GM10847 (cell line): Measurements from ENCODE around the gene SNX7.

ENCODE experiments used
- POLR2A ChIP-seq: IDR thresholded peaks from 2 replicates; pipeline ENCODE4 v1.6.1; 2011; ENCODE audit not compliant: insufficient read length; ENCODE audit errors: extremely low read depth

Gene SNX7

DNA sequence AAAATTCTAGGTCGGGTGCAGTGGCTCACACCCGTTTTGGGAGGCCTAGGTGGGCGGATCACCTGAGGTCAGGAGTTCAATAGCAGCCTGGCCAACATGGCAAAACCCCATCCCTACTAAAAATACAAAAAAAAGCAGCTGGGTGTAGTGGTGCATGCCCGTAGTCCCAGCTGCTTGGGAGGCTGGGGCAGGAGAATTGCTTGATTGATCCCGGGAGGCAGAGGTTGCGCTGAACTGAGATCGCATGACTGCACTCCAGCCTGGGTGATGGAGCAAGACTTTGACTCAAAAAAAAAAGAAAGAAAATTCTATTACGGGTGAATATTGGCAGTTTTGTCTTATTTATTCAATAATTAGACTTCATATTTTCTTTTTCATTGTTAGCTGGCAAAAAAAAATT is 62.1 kb downstream of the SNX7 start:
- no peak for TF ChIP-seq POLR2A

DNA sequence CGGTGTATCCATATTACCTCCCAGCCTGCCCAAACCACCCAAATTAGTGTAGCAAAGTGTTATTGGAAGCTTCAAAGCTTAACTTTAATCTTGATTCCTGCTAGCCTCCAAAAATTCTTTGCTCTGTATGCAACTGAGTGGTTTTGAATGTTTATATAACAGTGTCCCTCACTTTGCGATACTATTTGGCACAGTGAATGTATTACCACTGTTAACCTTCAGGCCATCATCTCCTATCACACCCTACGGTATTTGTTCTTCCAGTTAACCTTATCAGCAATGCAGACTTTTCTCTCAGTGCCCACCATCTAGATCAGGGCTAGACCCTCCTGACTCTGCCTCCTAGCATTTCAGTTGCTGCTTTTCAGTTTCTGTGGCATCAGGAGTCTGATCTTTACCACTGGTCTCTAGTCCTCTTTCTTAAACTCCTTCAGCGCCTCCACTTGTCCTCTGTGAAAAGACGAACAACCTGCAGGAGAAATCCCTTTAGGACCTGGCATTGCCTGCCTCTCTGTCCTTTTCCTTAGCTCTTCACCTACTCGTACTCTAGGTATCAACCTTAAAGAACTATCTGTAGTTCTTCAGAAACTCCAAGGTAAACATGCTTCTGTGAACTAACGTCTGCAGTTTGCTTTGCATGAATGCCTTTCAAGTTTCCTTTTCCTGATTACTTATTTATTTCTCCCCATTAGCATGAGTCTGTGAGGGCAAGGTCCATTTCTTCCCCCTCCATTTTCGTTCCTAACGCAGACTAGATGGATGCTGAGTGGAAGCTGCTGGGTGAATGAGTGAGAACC is 71.7 kb downstream of the SNX7 start:
- TF ChIP-seq POLR2A = no peak

DNA sequence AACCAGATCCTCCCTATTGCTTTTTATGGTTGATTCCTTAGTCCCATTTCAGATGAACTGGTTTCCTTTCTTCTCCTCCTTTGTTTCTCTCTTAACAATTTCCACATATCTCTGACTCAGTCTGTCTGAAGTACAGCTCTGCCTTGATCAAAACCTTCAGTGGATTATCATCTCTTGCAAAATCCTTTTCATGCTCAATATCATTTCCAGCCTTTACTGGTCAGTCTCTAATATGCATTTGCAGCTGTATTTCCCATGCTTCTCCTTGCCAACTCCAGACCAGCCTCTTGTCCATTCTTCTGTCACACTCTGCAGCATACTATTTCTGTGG is 72.2 kb downstream of the SNX7 start:
- no peak for TF ChIP-seq POLR2A

DNA sequence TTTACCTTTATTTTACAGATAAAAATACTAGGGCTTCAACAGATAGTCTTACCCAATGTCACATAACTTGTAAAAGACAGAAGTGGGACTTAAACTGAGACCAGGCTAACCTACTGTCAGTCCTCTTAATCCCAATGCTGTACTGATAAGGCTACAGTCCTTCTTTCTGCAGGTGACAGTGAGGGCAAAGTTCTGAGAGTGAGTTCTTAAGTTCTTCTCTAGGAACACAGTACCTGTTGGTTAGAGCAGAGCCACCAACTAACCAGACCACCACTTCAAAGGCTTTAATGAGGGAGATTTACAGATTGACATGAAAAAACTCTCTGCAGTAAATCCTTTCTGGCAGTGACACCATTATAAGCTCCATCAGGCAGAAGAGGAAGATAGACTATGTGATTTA is 74.2 kb downstream of the SNX7 start:
- TF ChIP-seq POLR2A = no peak

DNA sequence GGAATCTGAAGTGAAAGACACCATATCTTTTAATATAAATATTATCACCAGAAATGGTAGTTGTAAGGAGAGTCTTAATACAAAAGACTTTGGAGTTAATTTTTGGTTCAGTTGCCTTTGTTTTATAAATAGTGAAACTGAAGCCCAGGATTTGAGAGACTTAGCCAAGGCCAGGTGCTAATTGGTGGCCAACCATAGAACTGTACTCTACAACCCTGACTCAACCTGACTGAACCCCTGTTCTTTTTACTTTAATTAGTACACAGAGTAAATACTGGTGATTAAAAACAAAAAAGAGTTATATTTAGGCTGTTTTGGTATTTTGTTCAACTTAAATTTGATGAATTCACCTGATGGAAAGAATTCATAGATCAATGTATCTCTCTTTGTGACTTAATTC is 76.3 kb downstream of the SNX7 start:
- no peak for TF ChIP-seq POLR2A

DNA sequence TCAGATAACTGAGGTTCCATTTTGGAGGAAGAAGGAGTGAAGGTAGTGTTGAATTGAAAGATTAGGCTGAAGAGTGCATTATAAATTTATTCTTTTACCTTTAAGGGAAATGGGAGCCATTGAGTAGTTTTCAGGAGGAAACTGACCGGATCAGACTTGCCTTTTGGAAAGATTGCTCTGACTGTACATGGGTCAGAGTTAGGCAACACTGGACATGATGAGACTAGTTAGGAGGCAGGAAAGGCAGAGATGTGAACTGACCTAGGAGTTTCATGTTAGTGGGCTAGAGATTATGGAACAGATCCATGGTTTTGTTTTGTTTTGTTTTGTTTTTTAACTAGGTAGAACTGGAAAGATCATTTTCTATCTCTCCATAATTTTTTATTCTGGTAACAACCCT is 78.2 kb downstream of the SNX7 start:
- TF ChIP-seq POLR2A = no peak

DNA sequence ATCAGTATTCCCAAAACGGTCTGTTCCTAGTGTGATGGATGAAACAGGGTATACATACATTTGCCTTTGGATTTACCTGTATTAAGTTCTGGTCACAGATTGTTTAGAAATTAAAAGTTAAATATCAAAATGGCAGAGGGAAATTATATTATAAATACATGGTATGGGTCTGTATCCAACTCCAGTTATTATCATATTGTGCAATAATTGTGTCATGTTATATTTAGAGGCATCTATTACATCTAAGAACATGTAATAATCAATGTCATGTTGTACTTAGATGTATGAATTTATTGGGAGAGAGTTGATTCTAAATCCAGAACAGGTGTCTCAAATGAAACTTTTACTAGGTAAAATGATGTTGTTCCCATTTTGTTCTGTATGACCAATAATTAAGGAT is 79.6 kb downstream of the SNX7 start:
- TF ChIP-seq POLR2A = no peak

DNA sequence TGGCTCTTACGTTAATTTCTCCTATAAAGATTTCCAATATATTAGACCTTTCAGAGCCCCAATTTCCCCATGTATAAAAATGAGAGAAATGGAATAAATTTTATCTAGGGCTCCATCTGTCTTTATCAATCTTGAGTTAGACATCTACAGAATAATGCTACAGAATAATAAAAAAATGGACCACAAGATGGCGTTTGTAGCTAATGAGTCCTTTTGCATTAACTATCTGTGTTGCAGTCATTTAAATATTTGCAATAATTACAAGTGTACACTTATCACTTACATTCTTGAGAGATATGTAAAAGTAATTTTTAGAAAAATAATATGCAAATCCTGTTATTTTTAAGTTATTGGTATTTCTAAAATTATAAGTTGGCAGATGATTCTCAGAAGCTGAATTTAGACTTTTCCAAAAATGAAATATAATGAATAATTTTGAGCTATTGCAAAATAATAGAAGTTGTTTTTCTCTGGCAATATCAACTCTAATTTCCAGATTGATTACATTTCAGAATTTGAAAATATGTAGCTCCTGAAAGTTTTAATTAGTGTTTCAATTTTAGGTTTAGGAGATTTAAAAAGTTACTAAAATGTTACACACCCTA is 87.7 kb downstream of the SNX7 start:
- TF ChIP-seq POLR2A = no peak

DNA sequence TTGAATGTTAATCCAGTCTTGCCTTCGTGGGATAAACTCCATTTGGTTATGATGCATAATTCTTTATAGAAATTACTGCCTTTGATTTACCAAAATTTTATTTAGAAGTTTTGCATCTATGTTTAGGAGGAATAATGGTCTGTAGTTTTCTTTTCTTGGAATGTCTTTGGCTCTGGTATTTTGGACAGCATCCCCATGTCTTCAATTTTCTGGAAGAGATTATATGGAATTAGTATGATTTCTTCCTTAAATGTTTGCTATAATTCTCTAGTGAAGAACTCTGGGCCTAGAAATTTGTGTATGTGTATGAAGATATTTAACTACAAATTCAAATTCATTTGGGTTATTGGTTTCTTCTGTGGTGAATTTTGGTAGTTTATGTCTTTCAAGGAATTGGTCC is 92.7 kb downstream of the SNX7 start:
- TF ChIP-seq POLR2A = no peak

DNA sequence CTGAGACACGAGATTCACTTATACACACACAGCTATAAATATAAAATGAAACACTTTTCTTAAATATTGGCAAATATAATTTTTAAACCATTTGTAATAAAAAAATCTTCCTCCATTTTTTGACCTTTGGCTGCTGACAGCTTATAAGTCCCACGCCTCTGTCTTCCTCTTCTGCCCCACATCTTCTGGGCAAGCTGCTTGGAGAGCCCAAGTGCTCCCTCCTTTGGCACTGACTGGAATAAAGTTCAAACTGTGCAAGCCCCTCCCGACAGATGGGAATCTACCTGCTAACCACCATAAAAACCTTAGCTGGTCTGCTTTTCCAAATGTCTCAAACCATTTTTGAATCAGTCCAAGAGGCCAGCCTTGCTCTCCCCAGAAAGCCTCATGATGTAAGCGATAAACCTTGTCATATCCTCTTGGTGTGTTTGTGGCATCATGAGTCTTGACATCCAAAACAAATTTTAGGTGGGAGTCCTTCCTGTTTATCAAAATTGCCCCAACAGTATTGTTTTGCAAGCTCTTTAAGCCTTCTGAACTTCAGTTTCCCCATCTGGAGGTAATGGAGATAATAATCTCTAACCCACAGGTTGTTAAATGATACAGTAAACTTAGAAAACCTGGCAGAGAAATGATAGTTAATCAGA is 99.8 kb downstream of the SNX7 start:
- no peak for TF ChIP-seq POLR2A

DNA sequence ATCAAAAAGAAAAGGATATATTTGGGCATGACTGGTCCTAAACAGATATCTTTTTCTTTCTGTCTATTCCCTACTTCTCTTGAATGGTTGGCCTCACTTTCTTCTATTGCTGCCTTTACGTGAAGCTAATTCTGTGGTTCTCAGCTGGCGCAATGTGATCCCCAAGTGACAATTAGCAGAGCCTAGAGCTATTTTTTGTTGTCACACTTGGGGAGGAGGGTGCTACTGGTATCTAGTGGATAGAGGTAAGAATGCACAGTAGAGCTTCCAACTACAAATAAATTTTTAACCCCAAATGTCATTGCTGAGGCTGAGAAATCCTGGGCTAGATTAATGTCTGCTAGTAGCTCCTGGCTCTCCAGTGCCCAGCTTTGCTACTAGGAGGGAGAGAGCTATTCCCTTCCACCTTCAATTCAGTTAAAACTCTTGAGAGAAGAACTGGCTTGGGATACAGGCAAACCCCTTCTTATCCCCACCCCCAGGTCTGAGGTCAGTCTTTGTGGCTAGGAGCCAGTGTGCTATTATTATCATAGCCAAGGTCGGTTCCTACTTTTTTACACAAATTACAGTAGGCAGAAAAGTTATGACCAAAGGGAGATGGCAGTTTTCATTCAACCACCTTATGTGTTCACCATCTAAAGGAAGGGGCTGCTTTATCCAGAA is 102.1 kb downstream of the SNX7 start:
- no peak for TF ChIP-seq POLR2A

DNA sequence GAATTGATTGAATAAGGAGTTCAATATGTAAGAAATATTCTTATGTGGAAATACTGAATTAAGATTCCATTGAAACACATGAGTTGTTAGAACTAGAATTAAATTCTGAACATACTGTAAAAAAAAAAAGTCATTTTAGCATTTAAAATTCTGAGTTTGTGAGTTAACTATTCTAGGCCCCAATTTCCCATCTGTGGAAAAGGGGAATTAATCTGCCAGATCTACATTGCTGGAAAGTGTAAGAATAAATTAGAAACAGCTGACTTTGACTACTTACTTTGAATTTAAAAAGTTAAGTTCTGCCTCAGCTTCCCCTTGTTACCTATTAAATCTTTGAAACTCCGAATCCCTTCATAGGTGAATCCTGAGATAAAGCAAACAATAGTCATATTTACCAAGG is 103.0 kb downstream of the SNX7 start:
- no peak for TF ChIP-seq POLR2A

DNA sequence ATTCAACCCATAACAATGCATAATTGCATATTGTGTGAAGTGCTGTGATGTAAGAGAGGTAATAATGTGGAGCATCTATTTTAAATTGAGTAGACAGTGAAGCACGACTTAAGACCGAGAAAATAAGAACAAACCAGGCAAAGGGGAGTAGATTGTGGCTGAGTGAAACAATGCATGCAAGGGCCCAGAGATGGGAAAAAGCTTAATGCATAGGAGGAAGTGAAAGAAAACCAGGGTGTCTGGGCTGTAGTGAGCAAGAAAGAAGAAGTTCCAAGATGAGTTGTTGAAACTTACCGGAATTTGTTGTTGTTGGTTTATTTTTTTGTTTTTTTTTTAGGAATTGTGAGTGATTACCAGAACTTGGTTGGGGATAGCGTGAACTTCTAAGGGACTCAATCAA is 104.7 kb downstream of the SNX7 start:
- TF ChIP-seq POLR2A = no peak

DNA sequence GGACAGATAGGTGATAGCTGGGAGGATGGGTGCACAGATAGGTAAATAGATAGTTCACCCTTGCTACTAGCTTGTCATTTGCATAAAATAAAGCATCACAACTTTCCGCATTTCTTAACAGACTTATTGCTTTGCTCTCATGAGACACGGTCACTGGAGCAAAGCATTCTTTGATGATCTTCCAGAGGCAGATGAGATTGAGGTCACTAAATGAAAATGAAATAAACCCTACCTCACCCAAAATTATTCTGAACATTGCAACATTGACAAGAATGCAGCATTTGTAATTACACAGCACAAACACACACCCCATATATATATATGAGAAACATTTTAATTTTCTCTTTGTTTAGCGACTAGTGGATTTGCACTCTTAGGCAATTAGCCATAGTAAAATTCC is 107.6 kb downstream of the SNX7 start:
- no peak for TF ChIP-seq POLR2A

DNA sequence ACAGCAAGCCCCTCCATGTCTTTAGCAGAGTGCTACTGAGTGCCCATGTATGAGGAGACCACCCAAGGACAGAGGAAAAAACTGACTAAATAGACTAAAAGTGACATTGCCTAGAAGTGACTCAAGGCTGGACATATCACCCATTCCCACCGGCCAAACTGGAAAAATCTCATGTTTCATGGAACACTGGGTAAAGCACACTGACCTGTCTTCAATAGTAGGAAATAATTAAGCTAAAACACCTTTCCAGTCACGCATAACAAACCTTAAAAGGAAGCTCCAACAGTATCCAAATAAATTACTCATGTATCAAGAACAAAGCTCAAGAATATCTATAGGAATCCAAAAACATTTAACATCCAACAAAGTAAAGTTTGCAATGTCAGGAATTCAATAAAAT is 120.4 kb downstream of the SNX7 start:
- no peak for TF ChIP-seq POLR2A

DNA sequence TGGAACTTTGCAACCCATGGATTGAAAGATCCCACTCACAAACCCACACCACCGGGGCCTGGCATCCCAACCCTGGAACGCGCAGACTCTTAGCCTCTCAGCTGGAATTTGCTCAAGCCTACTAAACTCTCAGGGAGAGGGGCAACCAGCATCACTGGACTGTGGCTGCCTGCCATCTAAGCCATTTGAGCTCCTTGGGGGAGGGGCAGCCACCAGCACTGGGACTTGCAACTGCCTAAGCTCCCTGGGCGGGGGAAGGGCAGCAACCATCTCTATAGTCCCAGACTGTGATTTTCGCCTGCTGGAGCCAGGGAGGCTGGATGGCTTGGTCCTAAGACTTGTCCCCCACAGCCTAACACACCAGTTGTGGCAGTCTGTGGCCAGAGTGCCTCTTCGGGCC is 122.3 kb downstream of the SNX7 start:
- no peak for TF ChIP-seq POLR2A

DNA sequence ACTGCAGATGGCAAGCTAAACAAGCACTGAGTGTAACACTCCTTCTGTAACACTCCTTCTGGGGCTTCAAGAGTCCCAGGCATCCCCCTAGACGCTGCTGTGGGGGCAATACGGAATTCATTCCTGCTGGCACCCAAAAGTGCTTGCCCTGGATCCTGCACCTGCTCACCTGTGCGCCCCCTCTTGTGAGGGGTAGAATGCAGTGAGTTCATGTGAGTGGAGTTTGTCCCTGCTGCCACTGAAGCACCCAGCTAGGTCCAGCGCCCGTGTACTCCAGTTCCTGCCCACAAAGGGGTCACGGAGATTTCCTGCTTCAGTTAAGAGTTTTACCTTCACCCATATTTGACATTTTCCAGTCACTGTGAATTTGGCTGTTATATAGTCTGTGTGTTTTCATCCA is 130.0 kb downstream of the SNX7 start:
- no peak for TF ChIP-seq POLR2A

DNA sequence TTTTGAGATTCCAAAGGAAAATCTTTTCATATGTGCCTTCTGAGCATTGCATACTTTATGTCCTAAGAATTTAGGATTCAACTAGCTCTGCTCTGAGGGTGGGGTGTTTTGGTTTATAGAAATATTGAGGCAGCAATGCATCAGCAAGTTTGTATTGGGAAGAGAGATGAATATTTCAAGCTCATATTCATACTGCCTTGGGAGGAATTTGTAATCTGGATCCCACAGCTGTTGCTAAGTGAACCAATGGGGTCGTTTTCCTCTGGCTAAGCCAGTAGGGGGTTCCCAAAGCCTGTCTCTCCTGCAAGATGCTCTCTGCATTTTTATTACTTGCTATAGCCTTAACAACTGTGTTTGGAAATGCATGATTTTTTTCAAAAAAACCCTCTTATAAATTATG is 130.6 kb downstream of the SNX7 start:
- TF ChIP-seq POLR2A = no peak
